Central memory CD8-positive, alpha-beta T cell (primary cell): ENCODE results near the gene SLC5A10.

Experiments
- ATAC-seq: fragments of 150-1000 bp; cut with Tn5 transposase; replicated peaks from 2 replicates; pipeline ENCODE4 v1.10.0; 2022; ENCODE audit warnings: mild to moderate bottlenecking, moderate FRiP score, moderate number of reproducible peaks; ENCODE audit not compliant: poor library complexity, severe bottlenecking; ENCODE audit errors: extremely low read depth
- DNase-seq, 2 donors: peaks; one replicate each; pipeline ENCODE4 v3.0.0; 2021; ENCODE audit warnings: low spot score in 2 of 2
- H3K27ac Mint-ChIP-seq: one replicate; pipeline ENCODE4 v1.8.0; 2022; ENCODE audit warnings: low read depth, mild to moderate bottlenecking, moderate library complexity, mixed read lengths
- H3K27me3 Mint-ChIP-seq: one replicate; pipeline ENCODE4 v1.8.0; 2022; ENCODE audit warnings: mixed read lengths
- H3K36me3 Mint-ChIP-seq: one replicate; pipeline ENCODE4 v1.8.0; 2022; ENCODE audit warnings: mild to moderate bottlenecking, moderate library complexity, mixed read lengths; ENCODE audit not compliant: insufficient read depth
- H3K4me1 Mint-ChIP-seq: one replicate; pipeline ENCODE4 v1.8.0; 2022; ENCODE audit warnings: mixed read lengths
- H3K4me3 Mint-ChIP-seq: one replicate; pipeline ENCODE4 v1.8.0; 2022; ENCODE audit warnings: mild to moderate bottlenecking, moderate library complexity, mixed read lengths
- H3K9me3 Mint-ChIP-seq: one replicate; pipeline ENCODE4 v1.8.0; 2022; ENCODE audit warnings: mixed read lengths

The SLC5A10 gene

DNA sequence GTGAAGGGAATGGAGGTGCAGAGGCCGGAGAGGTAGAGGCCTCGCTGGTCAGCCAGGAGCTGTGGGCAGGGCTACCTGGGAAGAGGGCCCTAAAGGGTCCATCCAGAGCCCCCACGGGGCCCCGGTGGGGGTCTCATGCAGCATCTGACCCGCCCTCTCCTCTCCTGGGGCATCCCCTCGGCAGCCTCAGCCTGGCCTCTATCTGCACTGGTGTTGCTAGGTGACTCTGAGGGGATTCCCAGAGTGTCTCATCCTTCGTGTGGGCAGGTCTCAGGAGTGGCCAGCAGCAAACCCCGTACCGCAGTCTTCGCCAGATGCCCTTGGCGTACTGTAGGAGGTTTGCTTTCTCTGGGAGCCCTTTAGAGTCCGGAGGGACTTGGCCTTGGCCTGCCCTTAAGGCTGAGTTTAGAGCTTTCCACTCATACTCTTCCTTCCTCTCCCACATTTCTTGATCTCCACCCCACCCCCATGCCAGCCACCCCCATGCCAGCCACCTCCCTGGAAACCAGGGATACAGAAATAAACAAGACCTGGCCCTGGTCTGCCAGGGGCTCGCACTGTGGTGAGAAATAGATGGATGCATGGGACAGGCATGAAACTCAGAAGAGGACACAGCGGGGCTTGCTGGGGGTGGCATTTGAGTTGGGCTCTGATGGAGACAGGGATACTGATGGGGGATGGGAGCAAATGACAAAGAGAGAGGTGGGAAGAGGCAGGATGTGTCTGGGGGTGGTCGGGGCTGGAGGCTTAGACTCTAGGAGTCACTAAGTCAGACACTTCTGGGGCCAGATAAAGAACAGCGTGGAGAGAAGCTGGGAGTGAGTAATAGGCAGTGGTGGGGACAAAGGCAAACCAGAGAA is 9.9 kb downstream of the SLC5A10 start:
- H3K9me3 Mint-ChIP-seq: no peaks in the 10 kb centered on the region
- ATAC-seq: no peak
- H3K4me1 Mint-ChIP-seq: peaks cover 5% of the 10 kb centered on the region
- no peaks in the 10 kb centered on the region for H3K27me3 Mint-ChIP-seq
- DNase-seq: no peak
- H3K27ac Mint-ChIP-seq: no peak overlapping the region
- peaks cover 4% of the 10 kb centered on the region for H3K36me3 Mint-ChIP-seq
- H3K4me3 Mint-ChIP-seq: no peak overlapping the region

DNA sequence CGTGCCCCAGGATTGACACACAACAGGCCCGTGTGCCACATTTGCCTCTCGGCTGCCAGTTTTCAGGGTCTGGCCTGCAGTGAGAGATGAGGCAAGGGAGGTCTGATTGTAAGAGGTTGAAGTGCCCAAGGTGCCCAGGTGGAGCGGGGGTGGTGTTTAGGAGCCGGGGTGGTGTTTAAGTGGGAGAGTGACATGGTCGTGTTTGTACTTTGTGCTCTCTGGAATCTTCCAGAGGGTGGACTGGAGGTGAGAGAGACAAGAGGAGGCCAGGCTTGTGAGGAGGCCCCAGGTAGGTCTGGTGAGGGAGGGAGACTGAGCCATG is 10.5 kb downstream of the SLC5A10 start:
- Mint-ChIP-seq H3K4me1 (peaks cover 5% of the 10 kb centered on the region), H3K27ac (no peak overlapping the region), H3K9me3 (no peaks in the 10 kb centered on the region), H3K36me3 (peaks cover 4% of the 10 kb centered on the region), H3K4me3 (no peak overlapping the region), H3K27me3 (no peaks in the 10 kb centered on the region)
- ATAC-seq: no peak
- no peak for DNase-seq

DNA sequence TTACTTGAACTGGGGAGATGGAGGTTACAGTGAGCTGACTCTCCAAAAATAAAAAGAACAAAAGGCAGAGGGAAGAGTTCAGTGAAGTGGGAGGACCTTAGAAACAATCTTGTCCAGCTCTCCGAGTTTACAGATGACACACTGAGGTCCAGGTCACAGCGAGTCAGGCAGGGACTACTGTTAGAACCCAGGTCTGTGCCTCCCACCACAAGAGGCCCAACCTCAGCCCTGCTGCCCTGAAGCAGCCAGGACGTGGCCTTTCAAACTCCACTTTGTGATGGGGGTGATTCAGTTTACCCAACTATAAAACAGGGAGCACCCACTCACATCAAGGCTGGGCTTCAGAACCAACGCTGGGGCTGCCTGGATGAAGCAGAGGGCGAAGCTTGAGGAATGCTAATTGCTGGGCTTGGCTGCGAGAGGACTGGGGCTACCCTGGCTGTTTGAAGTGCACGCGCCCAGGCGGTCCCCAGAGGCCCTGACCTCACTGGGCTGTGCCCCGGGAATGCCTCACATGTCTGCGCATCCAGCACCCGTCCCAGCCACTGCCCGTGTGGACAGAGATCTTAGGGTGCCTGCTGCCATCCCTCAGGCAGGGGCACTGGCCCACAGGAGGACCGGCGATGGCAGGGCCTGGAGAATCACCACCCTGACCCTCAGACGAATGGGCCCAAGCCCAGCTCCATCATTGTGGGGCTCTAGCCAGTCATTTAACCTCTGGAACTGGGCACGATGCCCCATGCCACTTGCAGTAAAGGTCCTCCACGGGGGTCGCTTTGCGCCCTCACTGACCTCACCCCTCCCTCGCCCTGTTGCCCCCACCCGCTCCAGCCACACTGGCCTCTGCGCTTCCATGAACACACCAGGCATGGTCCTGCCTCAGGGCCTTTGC is 11.4 kb downstream of the SLC5A10 start:
- ATAC-seq (no peak), DNase-seq (no peak)
- Mint-ChIP-seq H3K9me3 (no peaks in the 10 kb centered on the region), H3K36me3 (peaks cover 4% of the 10 kb centered on the region), H3K27ac (no peak overlapping the region), H3K27me3 (no peaks in the 10 kb centered on the region), H3K4me1 (peaks cover 5% of the 10 kb centered on the region), H3K4me3 (no peak overlapping the region)

GRCh38 chr17:18964018-18964351 is 12.0 kb downstream of the SLC5A10 start:
- H3K27ac Mint-ChIP-seq: no peak overlapping the region
- H3K4me1 Mint-ChIP-seq: peaks cover 5% of the 10 kb centered on the region
- DNase-seq (no peak), ATAC-seq (no peak)
- H3K27me3 Mint-ChIP-seq: no peaks in the 10 kb centered on the region
- no peak overlapping the region for H3K4me3 Mint-ChIP-seq
- no peaks in the 10 kb centered on the region for H3K9me3 Mint-ChIP-seq
- H3K36me3 Mint-ChIP-seq: peaks cover 4% of the 10 kb centered on the region

DNA sequence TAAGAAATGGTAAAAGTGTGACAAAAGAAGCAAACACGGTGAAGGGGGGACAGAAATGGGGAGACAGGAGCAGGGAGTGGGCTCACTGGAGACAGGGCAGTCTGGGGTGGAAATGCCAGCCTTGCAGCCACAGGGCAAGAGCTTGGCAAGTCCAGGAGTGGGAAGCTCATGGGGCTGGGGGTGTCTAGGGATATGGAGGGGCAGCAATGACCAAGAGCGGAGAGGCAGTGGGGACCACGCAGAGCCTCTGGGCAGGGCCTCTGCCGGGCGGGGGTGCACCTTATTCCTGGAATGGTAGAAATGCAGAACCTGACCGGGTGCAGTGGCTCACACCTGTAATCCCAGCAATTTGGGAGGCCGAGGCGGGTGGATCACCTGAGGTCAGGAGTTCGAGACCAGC is 12.6 kb downstream of the SLC5A10 start:
- ATAC-seq (no peak), DNase-seq (no peak)
- no peak overlapping the region for H3K27ac Mint-ChIP-seq
- no peaks in the 10 kb centered on the region for H3K9me3 Mint-ChIP-seq
- no peak overlapping the region for H3K4me3 Mint-ChIP-seq
- H3K4me1 Mint-ChIP-seq: peaks cover 5% of the 10 kb centered on the region
- no peaks in the 10 kb centered on the region for H3K27me3 Mint-ChIP-seq
- H3K36me3 Mint-ChIP-seq: peaks cover 4% of the 10 kb centered on the region

DNA sequence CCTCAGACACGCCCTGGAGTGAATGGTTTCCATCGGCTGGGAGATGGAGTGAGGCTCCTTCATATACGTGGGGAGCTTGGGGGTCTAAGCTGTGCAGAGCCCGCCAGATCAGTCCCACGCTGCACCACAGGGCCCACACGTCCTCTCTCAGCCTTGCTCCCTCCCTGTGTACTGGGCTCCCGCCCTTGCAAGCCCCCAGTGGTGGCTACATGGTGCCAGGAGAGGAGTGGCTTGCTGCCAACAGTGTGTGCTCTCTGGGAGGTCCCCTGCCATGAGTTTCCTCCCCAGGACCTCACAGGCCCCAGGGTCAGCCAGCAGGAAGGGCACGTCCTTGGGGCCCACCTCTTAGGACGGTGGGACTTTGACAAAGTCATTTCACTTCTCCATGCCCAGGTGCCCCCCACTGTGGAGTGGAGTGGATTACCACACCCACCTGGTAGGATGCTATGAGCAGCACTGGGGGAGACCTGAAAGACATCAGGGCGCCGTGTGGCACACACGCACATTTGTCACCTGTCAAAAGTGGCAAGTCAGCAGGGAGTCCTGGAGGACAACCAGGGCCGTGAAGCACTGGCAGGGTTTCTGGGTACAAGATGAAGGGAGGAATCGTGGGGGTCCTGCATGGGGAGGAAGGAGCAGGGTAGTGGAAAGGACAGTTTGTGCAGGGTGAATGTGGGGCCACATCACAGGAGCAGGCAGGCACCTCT is 13.7 kb downstream of the SLC5A10 start:
- Mint-ChIP-seq H3K27me3 (no peaks in the 10 kb centered on the region), H3K9me3 (no peaks in the 10 kb centered on the region), H3K4me1 (peaks cover 3% of the 10 kb centered on the region), H3K4me3 (no peak overlapping the region), H3K27ac (no peak overlapping the region), H3K36me3 (peaks cover 1% of the 10 kb centered on the region)
- no peak for DNase-seq
- ATAC-seq: no peak

DNA sequence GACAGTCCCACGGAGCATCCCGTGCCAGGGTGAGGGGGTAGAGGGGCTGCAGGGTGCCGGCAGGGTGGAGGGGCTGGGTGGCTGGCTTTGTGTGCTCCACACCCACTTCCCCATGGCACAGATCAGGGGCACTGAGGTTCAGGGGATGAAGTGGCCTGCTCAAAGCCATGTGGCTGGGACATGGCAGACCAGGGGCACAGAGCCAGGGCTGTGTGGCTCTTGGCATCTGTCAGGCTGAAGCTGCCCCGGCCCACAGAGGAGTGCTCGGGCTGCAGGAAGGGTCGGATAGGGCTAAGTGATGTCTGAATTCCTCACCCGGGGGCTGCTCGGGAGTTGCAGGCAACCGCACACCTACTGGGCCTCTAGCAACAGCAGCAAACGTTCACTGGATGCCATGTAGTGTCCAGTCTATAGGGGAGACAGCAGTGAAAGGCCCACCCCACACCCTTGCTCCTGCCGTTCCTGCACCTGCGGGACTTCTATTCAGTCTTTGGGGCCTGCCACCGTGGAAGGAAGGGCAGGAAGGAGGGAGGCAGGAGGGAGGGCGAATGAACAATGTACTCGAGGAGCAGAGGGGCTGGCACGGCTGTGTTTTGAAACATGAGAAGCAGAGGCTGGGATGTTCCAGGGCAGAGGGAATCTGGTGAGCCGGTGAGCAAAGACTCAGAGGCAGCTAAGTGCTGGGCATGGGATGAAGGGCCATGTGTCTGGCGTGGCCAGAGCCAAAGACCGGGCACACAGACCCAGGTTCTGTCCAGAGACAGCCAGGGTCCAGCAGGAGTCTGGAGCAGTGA is 15.1 kb downstream of the SLC5A10 start:
- DNase-seq (no peak), ATAC-seq (no peak)
- H3K27ac Mint-ChIP-seq: no peak overlapping the region
- no peaks in the 10 kb centered on the region for H3K27me3 Mint-ChIP-seq
- H3K9me3 Mint-ChIP-seq: no peaks in the 10 kb centered on the region
- H3K36me3 Mint-ChIP-seq: peaks cover 2% of the 10 kb centered on the region
- H3K4me3 Mint-ChIP-seq: no peak overlapping the region
- H3K4me1 Mint-ChIP-seq: no peaks in the 10 kb centered on the region

GRCh38 chr17:18967916-18968315 is 16.0 kb downstream of the SLC5A10 start:
- ATAC-seq: no peak
- peaks cover 2% of the 10 kb centered on the region for H3K36me3 Mint-ChIP-seq
- DNase-seq: no peak
- H3K9me3 Mint-ChIP-seq: no peaks in the 10 kb centered on the region
- no peaks in the 10 kb centered on the region for H3K4me1 Mint-ChIP-seq
- H3K27me3 Mint-ChIP-seq: no peaks in the 10 kb centered on the region
- no peak overlapping the region for H3K27ac Mint-ChIP-seq
- no peak overlapping the region for H3K4me3 Mint-ChIP-seq

DNA sequence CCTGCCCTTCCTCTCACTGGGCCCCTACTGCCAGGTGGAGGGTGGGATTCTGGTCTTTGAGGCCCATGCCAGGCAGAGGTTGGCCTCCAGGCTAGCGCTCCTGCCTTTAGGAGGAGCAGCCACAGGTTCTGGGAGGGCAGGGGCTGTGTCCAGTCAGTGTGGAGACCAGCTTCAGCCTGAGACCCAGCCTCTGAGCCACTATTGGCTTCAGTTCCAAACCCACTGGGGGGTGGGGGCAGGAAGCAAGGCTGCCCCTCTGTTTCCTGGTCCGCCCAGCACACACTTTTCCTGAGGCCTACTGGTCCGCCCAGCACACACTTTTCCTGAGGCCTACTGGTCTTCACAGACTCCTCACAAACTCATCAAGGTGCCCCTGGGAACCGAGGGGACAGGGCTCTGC is 16.4 kb downstream of the SLC5A10 start:
- no peaks in the 10 kb centered on the region for H3K9me3 Mint-ChIP-seq
- no peak overlapping the region for H3K4me3 Mint-ChIP-seq
- no peaks in the 10 kb centered on the region for H3K4me1 Mint-ChIP-seq
- DNase-seq (no peak), ATAC-seq (no peak)
- no peak overlapping the region for H3K27ac Mint-ChIP-seq
- H3K36me3 Mint-ChIP-seq: peaks cover 2% of the 10 kb centered on the region
- no peaks in the 10 kb centered on the region for H3K27me3 Mint-ChIP-seq

DNA sequence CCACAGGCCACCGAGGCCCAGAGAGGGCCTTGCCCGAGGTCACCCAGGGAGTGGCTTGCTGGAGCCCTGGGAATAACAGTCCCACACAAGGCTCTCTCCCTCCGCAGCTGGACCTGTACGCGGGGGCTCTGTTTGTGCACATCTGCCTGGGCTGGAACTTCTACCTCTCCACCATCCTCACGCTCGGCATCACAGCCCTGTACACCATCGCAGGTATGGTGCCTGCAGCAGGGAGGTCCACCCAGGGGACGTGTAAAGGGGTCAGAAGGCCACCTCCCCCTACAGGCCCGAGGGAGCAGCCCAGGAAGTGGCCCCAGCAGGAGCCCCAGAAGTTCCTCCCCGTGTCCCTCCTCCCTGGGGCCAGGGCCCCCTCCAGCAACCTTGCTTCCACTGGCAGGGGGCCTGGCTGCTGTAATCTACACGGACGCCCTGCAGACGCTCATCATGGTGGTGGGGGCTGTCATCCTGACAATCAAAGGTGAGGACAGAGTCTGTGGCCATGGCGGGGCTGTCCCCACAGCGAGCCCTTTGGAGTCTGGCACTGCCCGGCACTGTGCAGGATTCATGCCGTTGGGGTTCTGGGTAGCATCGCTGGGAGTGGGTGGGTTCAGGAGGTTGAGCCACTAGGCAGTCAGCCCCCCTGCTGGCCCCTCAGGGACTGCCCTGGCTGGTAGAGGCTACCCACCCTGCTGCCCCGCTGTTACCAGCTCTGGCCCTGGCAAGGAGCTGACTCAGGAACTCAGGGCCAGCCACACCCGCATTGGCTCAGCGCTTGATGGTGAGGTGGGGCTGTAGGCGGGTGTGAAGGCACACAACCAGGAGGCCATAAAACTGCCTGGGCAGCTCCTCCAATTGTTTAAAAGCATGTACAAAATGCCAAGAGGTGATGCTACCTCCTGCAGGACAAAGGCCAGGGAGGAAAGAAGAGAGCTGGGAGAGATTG is 17.3 kb downstream of the SLC5A10 start:
- Mint-ChIP-seq H3K27ac (no peak overlapping the region), H3K4me3 (no peak overlapping the region), H3K9me3 (no peaks in the 10 kb centered on the region), H3K36me3 (peaks cover 4% of the 10 kb centered on the region), H3K27me3 (no peaks in the 10 kb centered on the region), H3K4me1 (no peaks in the 10 kb centered on the region)
- DNase-seq: no peak
- ATAC-seq: no peak

GRCh38 chr17:18970582-18971480 is 18.9 kb downstream of the SLC5A10 start:
- H3K4me3 Mint-ChIP-seq: no peak overlapping the region
- ATAC-seq (no peak), DNase-seq (no peak)
- H3K4me1 Mint-ChIP-seq: no peaks in the 10 kb centered on the region
- H3K9me3 Mint-ChIP-seq: no peaks in the 10 kb centered on the region
- peaks cover 5% of the 10 kb centered on the region for H3K36me3 Mint-ChIP-seq
- H3K27ac Mint-ChIP-seq: no peak overlapping the region
- H3K27me3 Mint-ChIP-seq: no peaks in the 10 kb centered on the region
